H9 (cell line): ENCODE results near the gene IRF1. TPM values are rescaled to one million over a fixed set of nuclear protein-coding genes. Genes with fewer than 3 reads are reported as not detected.

Source experiments
- DNase-seq: peaks from one replicate; pipeline ENCODE4 v3.0.0-alpha.2; 2017
- H2AFZ ChIP-seq: one replicate; pipeline ENCODE4 v1.6.1; 2013; ENCODE audit warnings: mild to moderate bottlenecking, low read length, control low read depth, moderate library complexity
- H2AK5ac ChIP-seq: 2 replicates; pipeline ENCODE4 v1.6.1; 2013; ENCODE audit warnings: low read length, control low read depth, mixed read lengths; ENCODE audit not compliant: insufficient read length
- H2BK120ac ChIP-seq: one replicate; pipeline ENCODE4 v1.6.1; 2013; ENCODE audit warnings: low read depth, mild to moderate bottlenecking, low read length, control low read depth, inconsistent platforms; ENCODE audit not compliant: poor library complexity, severe bottlenecking
- H2BK12ac ChIP-seq: 2 replicates; pipeline ENCODE4 v1.6.1; 2013; ENCODE audit warnings: low read length, control low read depth, mixed read lengths, low read depth; ENCODE audit not compliant: insufficient read length
- H2BK15ac ChIP-seq: 2 replicates; pipeline ENCODE4 v1.6.1; 2013; ENCODE audit warnings: low read depth, low read length, control low read depth
- H2BK20ac ChIP-seq: one replicate; pipeline ENCODE4 v1.6.1; 2013; ENCODE audit warnings: low read depth, mild to moderate bottlenecking, low read length, control low read depth, inconsistent platforms; ENCODE audit not compliant: poor library complexity, severe bottlenecking
- H2BK5ac ChIP-seq: 2 replicates; pipeline ENCODE4 v1.6.1; 2013; ENCODE audit warnings: low read length, control low read depth, mixed read lengths; ENCODE audit not compliant: insufficient read length
- H3K14ac ChIP-seq: 2 replicates; pipeline ENCODE4 v1.6.1; 2013; ENCODE audit warnings: low read length, control low read depth; ENCODE audit not compliant: insufficient read depth
- H3K18ac ChIP-seq: 2 replicates; pipeline ENCODE4 v1.6.1; 2013; ENCODE audit warnings: low read depth, mild to moderate bottlenecking, mixed read lengths, low read length, control low read depth; ENCODE audit not compliant: insufficient read length
- H3K23ac ChIP-seq: 2 replicates; pipeline ENCODE4 v1.6.1; 2013; ENCODE audit warnings: low read length, control low read depth, mixed read lengths, low read depth; ENCODE audit not compliant: insufficient read length
- H3K23me2 ChIP-seq: 2 replicates; pipeline ENCODE4 v1.6.1; 2013; ENCODE audit warnings: low read depth, mild to moderate bottlenecking, mixed read lengths, low read length, control low read depth; ENCODE audit not compliant: insufficient read length, poor library complexity, severe bottlenecking
- H3K27ac ChIP-seq: 2 replicates; pipeline ENCODE4 v1.5.1; 2013; ENCODE audit warnings: low read length, control low read depth, mixed read lengths, low read depth; ENCODE audit not compliant: insufficient read length
- H3K27me3 ChIP-seq: 2 replicates; pipeline ENCODE4 v1.6.1; 2013; ENCODE audit warnings: low read length, control low read depth, inconsistent platforms; ENCODE audit not compliant: insufficient read depth
- H3K4ac ChIP-seq: 2 replicates; pipeline ENCODE4 v1.6.1; 2013; ENCODE audit warnings: low read depth, mild to moderate bottlenecking, control low read depth, inconsistent platforms, low read length, moderate library complexity
- H3K4me1 ChIP-seq: 2 replicates; pipeline ENCODE4 v1.6.1; 2013; ENCODE audit warnings: low read length, control low read depth, inconsistent platforms; ENCODE audit not compliant: insufficient read depth
- H3K4me2 ChIP-seq: 2 replicates; pipeline ENCODE4 v1.6.1; 2013; ENCODE audit warnings: low read length, control low read depth, mixed read lengths; ENCODE audit not compliant: insufficient read length, insufficient read depth
- H3K56ac ChIP-seq: 2 replicates; pipeline ENCODE4 v1.6.1; 2013; ENCODE audit warnings: low read depth, mild to moderate bottlenecking, mixed read lengths, low read length, control low read depth; ENCODE audit not compliant: insufficient read length
- H3K79me1 ChIP-seq: 2 replicates; pipeline ENCODE4 v1.6.1; 2013; ENCODE audit warnings: low read depth, mild to moderate bottlenecking, moderate library complexity, low read length, control low read depth, inconsistent platforms; ENCODE audit not compliant: insufficient read depth, poor library complexity, severe bottlenecking
- H3K79me2 ChIP-seq: 2 replicates; pipeline ENCODE4 v1.6.1; 2013; ENCODE audit warnings: low read length, control low read depth, inconsistent platforms; ENCODE audit not compliant: insufficient read depth
- H3K9ac ChIP-seq: 2 replicates; pipeline ENCODE4 v1.6.1; 2013; ENCODE audit warnings: low read length, control low read depth, mixed read lengths; ENCODE audit not compliant: insufficient read length; ENCODE audit errors: extremely low read depth
- H3K9me3 ChIP-seq: one replicate; pipeline ENCODE4 v1.6.1; 2013; ENCODE audit warnings: low read depth, low read length, inconsistent platforms; ENCODE audit not compliant: control insufficient read depth
- H3T11ph ChIP-seq: one replicate; pipeline ENCODE4 v1.6.1; 2013; ENCODE audit warnings: mild to moderate bottlenecking, low read length, control low read depth, inconsistent platforms
- H4K20me1 ChIP-seq: one replicate; pipeline ENCODE4 v1.6.1; 2013; ENCODE audit not compliant: control insufficient read depth, insufficient read length, insufficient read depth
- H4K5ac ChIP-seq: 2 replicates; pipeline ENCODE4 v1.6.1; 2013; ENCODE audit warnings: low read depth, mild to moderate bottlenecking, mixed read lengths, low read length, control low read depth; ENCODE audit not compliant: insufficient read length
- H4K8ac ChIP-seq: replicated peaks from 2 replicates; pipeline ENCODE4 v1.6.1; 2013; ENCODE audit warnings: low read length, control low read depth, mixed read lengths, low read depth; ENCODE audit not compliant: insufficient read length
- H4K91ac ChIP-seq: 2 replicates; pipeline ENCODE4 v1.6.1; 2013; ENCODE audit warnings: low read depth, mild to moderate bottlenecking, moderate library complexity, mixed read lengths, low read length, control low read depth; ENCODE audit not compliant: insufficient read length
- H3K27ac Mint-ChIP-seq, 3 experiments: 2 replicates in 2 of 3; 3 replicates in 1 of 3; pipeline ENCODE4 v1.8.0; 2020 to 2021; ENCODE audit warnings: mixed read lengths in 3 of 3, mild to moderate bottlenecking in 1 of 3, moderate library complexity in 1 of 3
- H3K27me3 Mint-ChIP-seq: 2 replicates; pipeline ENCODE4 v1.8.0; 2021; ENCODE audit warnings: low read depth, mild to moderate bottlenecking, moderate library complexity, mixed read lengths
- H3K36me3 Mint-ChIP-seq, 3 experiments: 2 replicates in 2 of 3; 3 replicates in 1 of 3; pipeline ENCODE4 v1.8.0; 2020 to 2021; ENCODE audit warnings: low read depth in 3 of 3, mixed read lengths in 3 of 3; ENCODE audit not compliant: insufficient read depth in 1 of 3
- H3K4me1 Mint-ChIP-seq, 2 experiments: 2 replicates each; pipeline ENCODE4 v1.8.0; 2020; ENCODE audit warnings: mixed read lengths in 2 of 2
- H3K4me3 Mint-ChIP-seq, 2 experiments: 2 replicates in 1 of 2; 3 replicates in 1 of 2; pipeline ENCODE4 v1.8.0; 2020 to 2021; ENCODE audit warnings: mild to moderate bottlenecking in 2 of 2, mixed read lengths in 2 of 2, moderate library complexity in 1 of 2
- H3K9me3 Mint-ChIP-seq, 2 experiments: 2 replicates in 1 of 2; 3 replicates in 1 of 2; pipeline ENCODE4 v1.8.0; 2020; ENCODE audit warnings: mild to moderate bottlenecking in 2 of 2, mixed read lengths in 2 of 2, moderate library complexity in 1 of 2
- WGBS: extraction: QIAGEN DNeasy Blood & Tissue Kit; methylation state at CpG from one replicate; pipeline ENCODE4 v1.1.7; 2013; ENCODE audit warnings: missing lambda C conversion rate, low lambda C conversion rate, mixed read lengths; ENCODE audit not compliant: insufficient read length; ENCODE audit errors: extremely low coverage; 5-methylcytosine and 5-hydroxymethylcytosine counted together
- total RNA-seq: library from RNA; stranded (reverse); gene quantifications from 2 replicates; pipeline ENCODE4 v1.2.1, GENCODE V29; 2021
- TF ChIP-seq, protein P1 (sequence below): fragments of 200-600 bp; sonication (generic); conservative IDR thresholded peaks from 3 replicates; pipeline ENCODE4 v1.8.0; 2021; ENCODE audit warnings: antibody characterized with exemption, mild to moderate bottlenecking

IRF1 gene
- total RNA-seq, 1 experiment from 2014 or later: 8.7 TPM

DNA sequence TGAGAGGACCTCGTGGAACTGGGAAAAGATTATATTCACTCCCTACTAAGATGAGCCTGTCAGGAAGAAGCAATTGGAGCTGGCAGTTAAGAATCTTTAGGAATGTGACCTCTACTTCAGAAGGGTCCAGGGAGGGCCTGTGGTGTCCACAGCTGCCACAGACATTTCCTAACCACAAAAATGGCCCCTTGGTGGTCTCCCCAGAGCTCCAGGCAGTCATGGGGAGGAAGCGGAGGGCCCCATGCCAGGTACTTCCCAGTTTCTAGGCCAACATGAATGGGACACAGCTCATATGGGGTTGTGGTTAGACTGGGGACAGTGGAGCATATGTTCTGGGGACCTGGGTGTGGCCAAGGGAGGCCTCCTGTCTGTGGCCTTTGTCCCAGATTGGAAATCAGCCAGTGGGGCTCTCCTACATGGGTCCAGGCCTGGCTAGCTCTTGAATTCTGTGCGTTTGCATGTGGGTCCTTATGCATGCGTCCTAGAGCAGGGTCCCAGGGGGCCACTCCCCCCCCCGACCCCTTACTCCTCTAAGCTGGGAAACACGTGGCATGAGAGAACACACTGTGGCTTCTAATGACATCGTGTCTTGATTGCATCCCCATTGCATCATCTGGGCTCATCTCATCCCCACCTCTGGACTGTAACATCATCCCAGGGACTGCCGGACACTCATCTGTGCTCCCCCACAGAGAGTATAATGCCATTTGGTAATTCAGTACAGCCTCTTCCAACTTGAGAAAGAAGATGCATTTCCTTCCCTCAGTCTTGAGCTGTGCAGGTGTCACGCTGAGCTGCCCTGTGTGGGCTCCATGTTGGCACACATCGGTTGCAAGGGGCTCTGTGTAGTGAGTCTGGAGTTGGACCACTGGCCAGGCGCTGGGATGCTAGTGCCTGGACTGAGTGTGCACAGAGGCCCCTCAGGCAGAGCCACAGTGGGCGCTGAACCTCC, 31.3 kb downstream of the IRF1 start:
- Histone ChIP-seq H3K9ac (no peak overlapping the region), H3K9me3 (no peaks in the 10 kb centered on the region), H4K20me1 (no peaks in the 10 kb centered on the region), H2AK5ac (no peak overlapping the region), H3K79me1 (no peaks in the 10 kb centered on the region), H3K79me2 (no peaks in the 10 kb centered on the region), H3T11ph (no peak overlapping the region), H2BK5ac (no peak overlapping the region), H3K56ac (no peak overlapping the region), H4K5ac (no peak overlapping the region), H3K4me1 (peaks cover 10% of the 10 kb centered on the region; the same call in 1 of the 2 replicates), H3K14ac (no peak overlapping the region; the same call in 1 of the 2 replicates), H3K18ac (no peak overlapping the region), H4K91ac (no peak overlapping the region), H2BK20ac (no peak overlapping the region), H3K23ac (no peak overlapping the region), H3K23me2 (no peaks in the 10 kb centered on the region), H3K27ac (no peak overlapping the region), H2AFZ (no peak overlapping the region), H2BK15ac (no peak overlapping the region), H4K8ac (no peak overlapping the region), H3K4ac (no peak overlapping the region), H3K27me3 (no peaks in the 10 kb centered on the region), H3K4me2 (no peak overlapping the region), H2BK120ac (no peak overlapping the region), H2BK12ac (no peak overlapping the region)
- TF ChIP-seq, protein P1, sequence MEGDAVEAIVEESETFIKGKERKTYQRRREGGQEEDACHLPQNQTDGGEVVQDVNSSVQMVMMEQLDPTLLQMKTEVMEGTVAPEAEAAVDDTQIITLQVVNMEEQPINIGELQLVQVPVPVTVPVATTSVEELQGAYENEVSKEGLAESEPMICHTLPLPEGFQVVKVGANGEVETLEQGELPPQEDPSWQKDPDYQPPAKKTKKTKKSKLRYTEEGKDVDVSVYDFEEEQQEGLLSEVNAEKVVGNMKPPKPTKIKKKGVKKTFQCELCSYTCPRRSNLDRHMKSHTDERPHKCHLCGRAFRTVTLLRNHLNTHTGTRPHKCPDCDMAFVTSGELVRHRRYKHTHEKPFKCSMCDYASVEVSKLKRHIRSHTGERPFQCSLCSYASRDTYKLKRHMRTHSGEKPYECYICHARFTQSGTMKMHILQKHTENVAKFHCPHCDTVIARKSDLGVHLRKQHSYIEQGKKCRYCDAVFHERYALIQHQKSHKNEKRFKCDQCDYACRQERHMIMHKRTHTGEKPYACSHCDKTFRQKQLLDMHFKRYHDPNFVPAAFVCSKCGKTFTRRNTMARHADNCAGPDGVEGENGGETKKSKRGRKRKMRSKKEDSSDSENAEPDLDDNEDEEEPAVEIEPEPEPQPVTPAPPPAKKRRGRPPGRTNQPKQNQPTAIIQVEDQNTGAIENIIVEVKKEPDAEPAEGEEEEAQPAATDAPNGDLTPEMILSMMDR: no peak
- DNase-seq: no peak
- H3K27ac Mint-ChIP-seq: no peak overlapping the region
- H3K36me3 Mint-ChIP-seq: no peaks in the 10 kb centered on the region; a peak in 1 of 7 replicates
- no CpG with 5 or more reads among the region's 12 CpGs for WGBS
- H3K4me3 Mint-ChIP-seq: no peak overlapping the region
- H3K9me3 Mint-ChIP-seq: no peaks in the 10 kb centered on the region; a peak in 1 of 5 replicates
- peaks cover 3% of the 10 kb centered on the region for H3K27me3 Mint-ChIP-seq
- H3K4me1 Mint-ChIP-seq: peaks cover 35 to 38% of the 10 kb centered on the region in 2 experiments
